H1 (cell line): ENCODE results near the gene ASPDH. TPM values are rescaled to one million over a fixed set of nuclear protein-coding genes. Genes with fewer than 3 reads are reported as not detected.

ENCODE experiments used
- RBBP5 ChIP-seq: IDR thresholded peaks from 2 replicates; pipeline ENCODE4 v1.7.1; 2012; ENCODE audit warnings: low read depth, mild to moderate bottlenecking, inconsistent platforms, low read length, moderate library complexity, borderline replicate concordance
- polyA plus RNA-seq, 7 experiments: library from polyadenylated mRNA; depleted of rRNA in 3 of 7; stranded (reverse) in 5 of 7; unstranded in 2 of 7; fragments of >200 nt in 5 of 7; fragments of 200-250 nt in 2 of 7; gene quantifications; 1 replicate in 5 of 7; 2 replicates in 1 of 7; 4 replicates in 1 of 7; pipeline versions ENCODE4 v1.2.1 to v1.2.3, GENCODE V29; 2011 to 2013; ENCODE audit warnings: missing spikeins in 2 of 7, mixed read lengths in 2 of 7
- total RNA-seq: library from RNA; stranded (reverse); fragmentation: NEBNext Ultra II Directional; extraction: Animal tissue kit (Norgen Biotek cat#: 25700); gene quantifications from 2 replicates; pipeline ENCODE4 v1.2.1, GENCODE V29; 2021

Gene ASPDH
- total and polyA plus RNA-seq, 2 of the 8 experiments (the other 6 are each of a cell fraction or from before 2014, with no cell fraction given): not detected

GRCh38 chr19:50500060-50500752, 13.5 kb downstream of the ASPDH start (continued):
- no peak for TF ChIP-seq RBBP5
